GM13977 (cell line): ENCODE measurements around the gene CACNG4.

Source experiments
- DNase-seq: peaks from one replicate; pipeline ENCODE4 v3.0.0; 2012; ENCODE audit warnings: low spot score
- in situ Hi-C: fragments of 300-500 bp; cut with MboI; formaldehyde crosslinking; loops from one replicate; pipeline ENCODE4 v1.12.0; 2022; ENCODE audit warnings: low sequenced_read_pairs, low pct_unique_long_range_greater_than_20kb, mixed read lengths, inconsistent platforms; ENCODE audit not compliant: unreplicated experiment
- TF ChIP-seq, protein P1 (sequence below): IDR thresholded peaks from 2 replicates; pipeline ENCODE4 v1.5.1; 2012; ENCODE audit warnings: mild to moderate bottlenecking, control low read depth; ENCODE audit not compliant: insufficient read depth; ENCODE audit errors: extremely low read depth, missing control alignments

The CACNG4 gene

DNA sequence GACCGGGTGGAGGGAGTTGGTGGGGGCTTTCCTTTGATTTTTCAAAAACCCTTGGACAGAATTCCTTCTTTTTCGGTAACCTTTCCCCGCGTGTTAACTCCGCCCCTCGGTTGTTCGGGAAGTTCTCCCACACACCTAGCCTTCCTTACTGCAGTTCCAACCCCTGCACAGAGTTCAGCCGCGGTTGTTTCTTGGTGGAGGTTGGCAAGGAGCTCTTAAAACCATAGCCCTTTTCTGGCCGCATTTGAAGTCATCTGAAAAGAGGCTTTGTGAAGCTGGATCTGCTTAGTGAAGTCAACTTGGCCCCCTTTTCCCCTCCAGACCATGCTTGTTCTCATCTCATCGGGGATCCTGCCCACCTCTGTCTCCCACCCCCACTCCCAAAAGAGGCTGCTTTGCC, 1.8 kb downstream of the CACNG4 start:
- in situ Hi-C loops = no loop called here
- TF ChIP-seq, protein P1, sequence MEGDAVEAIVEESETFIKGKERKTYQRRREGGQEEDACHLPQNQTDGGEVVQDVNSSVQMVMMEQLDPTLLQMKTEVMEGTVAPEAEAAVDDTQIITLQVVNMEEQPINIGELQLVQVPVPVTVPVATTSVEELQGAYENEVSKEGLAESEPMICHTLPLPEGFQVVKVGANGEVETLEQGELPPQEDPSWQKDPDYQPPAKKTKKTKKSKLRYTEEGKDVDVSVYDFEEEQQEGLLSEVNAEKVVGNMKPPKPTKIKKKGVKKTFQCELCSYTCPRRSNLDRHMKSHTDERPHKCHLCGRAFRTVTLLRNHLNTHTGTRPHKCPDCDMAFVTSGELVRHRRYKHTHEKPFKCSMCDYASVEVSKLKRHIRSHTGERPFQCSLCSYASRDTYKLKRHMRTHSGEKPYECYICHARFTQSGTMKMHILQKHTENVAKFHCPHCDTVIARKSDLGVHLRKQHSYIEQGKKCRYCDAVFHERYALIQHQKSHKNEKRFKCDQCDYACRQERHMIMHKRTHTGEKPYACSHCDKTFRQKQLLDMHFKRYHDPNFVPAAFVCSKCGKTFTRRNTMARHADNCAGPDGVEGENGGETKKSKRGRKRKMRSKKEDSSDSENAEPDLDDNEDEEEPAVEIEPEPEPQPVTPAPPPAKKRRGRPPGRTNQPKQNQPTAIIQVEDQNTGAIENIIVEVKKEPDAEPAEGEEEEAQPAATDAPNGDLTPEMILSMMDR = no peak
- DNase-seq = no peak

DNA sequence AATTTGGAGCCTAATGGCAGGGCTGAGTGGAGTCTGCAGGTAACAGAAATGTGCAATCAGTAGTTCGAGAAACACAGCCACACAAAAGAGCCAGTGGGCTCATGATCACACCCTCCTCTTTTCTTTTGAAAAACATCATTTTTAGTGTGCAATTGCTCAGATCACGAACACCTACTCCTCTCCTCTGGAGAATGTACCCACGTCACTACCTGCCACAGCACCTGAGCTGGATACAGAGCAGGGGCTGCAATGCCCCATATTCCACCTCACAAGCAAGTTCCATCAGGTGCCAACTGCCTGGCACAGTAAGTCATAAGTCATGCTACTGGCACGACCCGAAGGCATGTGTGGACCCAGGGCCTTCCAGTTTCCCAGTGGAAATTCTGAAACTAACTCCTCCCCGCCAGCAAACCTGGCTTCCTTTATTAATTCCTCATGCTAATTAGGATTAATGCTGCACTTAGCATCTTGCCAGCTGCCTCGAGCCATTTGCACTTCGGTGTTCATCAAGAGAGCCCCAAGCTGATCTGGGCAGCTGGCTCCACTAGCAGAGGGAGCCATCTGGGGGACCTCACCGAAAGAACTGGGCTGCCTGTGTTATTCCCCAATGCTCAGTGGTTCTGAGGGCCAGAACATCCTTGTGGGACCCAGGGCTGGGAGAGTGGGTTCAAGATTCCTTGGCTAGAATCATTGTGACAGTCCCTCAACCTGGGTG, 2.4 kb downstream of the CACNG4 start:
- TF ChIP-seq, protein P1 = no peak
- DNase-seq = no peak
- in situ Hi-C loops = no loop called here

DNA sequence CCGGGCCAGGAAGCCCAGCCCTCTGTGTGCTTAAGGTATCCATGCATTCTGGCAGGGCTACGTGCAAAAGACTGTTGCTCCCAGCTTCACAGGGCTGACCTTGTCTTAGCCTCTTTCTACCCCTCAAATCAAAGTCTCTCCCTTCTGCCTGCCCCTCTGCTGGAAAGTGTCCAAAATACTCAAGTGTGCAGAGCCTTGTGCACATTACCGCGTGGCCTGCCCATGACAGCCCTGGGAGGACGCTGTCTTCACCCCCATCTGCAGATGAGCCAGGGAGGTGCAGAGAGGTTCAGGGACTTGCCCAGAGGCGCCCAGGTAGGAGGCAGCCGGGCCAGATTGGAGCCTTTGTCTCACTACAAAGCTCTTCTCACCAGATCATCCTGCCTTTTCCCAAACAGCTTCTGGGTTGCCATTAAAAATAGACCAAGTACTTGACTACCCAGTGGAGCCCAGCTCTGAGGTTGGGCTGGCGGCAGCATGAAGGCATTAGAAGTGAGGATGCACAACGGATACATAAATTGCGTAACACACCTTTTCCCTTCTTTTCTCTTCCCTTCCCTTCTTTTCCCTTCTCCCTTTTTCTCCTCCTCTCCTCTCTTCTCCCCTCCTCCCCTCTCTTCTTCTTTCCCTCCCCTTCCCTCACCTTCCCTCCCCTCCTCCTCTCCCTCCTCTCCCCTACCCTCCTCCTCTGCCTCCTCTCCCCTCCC, 3.5 kb downstream of the CACNG4 start:
- in situ Hi-C loops = no loop called here
- TF ChIP-seq, protein P1 = no peak
- no peak for DNase-seq

DNA sequence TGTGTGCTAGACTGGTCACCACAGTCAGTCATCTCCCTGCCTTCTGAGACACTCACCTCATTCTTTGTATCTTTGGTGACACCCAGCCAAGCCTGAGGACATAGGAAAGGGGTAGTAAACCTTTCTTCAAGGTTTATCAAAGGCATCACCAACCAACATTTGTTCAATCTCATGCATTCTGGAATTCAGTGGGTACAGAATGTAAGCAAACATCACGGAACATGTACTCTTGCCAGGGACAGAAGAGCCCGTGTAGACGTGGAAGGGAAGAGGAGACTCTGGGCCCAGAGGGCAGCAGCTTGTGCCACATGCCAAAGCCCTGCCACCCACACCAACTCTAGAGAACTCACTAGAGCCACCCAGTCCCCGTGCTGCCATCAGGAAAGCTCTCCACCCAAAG, 4.4 kb downstream of the CACNG4 start:
- in situ Hi-C loops = no loop called here
- TF ChIP-seq, protein P1 = no peak
- no peak for DNase-seq

DNA sequence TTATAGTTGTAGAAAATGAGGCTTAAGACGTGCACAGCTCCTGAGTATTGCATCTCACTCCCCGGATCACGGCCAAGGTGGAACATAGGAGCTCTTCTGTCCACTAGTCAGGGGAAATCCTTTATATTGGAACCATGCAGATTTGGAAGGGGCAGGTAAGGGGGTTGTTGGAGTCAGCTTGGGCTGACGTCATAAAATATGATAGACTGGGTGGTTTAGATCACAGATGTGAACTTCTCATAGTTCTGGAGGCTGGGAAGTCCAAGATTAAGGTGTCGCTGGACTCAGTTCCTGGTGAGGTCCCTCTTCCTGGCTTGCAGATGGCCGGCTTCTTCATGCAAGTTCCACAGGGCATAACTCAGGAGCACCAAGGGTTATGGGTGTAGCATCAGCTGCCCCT, 5.6 kb downstream of the CACNG4 start:
- DNase-seq = no peak
- in situ Hi-C loops = no loop called here
- TF ChIP-seq, protein P1 = no peak

DNA sequence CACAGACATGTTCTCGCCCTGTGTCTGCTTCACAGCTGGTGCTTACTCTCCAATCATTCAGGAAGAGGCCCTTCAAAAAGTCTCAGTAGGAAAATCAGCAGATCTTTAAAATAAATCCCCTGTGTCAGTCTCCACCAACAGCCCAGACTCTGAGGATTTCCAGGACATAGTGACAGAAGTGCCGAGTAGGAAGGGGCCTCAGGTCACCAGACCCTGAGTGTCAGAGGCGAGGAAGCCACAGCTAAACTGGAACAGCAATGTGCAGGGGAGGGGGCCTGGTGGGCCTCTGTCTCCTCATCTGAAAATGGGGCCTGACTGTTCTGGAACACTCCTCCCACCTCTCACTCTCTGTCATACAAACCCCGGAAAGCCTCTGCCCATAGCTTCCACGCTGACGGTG, 6.3 kb downstream of the CACNG4 start:
- TF ChIP-seq, protein P1 = no peak
- in situ Hi-C loops = no loop called here
- no peak for DNase-seq
